Hair follicular keratinocyte (primary cell): ENCODE measurements around the gene SLC16A5. TPM values are rescaled to one million over a fixed set of nuclear protein-coding genes. Genes with fewer than 3 reads are reported as not detected.

ENCODE experiments used
- total RNA-seq: library from RNA; depleted of rRNA; stranded (reverse); fragments of >200 nt; gene quantifications from 2 replicates; pipeline ENCODE4 v1.2.3, GENCODE V29; 2015

Gene SLC16A5, protein sequence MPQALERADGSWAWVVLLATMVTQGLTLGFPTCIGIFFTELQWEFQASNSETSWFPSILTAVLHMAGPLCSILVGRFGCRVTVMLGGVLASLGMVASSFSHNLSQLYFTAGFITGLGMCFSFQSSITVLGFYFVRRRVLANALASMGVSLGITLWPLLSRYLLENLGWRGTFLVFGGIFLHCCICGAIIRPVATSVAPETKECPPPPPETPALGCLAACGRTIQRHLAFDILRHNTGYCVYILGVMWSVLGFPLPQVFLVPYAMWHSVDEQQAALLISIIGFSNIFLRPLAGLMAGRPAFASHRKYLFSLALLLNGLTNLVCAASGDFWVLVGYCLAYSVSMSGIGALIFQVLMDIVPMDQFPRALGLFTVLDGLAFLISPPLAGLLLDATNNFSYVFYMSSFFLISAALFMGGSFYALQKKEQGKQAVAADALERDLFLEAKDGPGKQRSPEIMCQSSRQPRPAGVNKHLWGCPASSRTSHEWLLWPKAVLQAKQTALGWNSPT
- 4.7 and 13.4 TPM in 2 replicates for total RNA-seq

DNA sequence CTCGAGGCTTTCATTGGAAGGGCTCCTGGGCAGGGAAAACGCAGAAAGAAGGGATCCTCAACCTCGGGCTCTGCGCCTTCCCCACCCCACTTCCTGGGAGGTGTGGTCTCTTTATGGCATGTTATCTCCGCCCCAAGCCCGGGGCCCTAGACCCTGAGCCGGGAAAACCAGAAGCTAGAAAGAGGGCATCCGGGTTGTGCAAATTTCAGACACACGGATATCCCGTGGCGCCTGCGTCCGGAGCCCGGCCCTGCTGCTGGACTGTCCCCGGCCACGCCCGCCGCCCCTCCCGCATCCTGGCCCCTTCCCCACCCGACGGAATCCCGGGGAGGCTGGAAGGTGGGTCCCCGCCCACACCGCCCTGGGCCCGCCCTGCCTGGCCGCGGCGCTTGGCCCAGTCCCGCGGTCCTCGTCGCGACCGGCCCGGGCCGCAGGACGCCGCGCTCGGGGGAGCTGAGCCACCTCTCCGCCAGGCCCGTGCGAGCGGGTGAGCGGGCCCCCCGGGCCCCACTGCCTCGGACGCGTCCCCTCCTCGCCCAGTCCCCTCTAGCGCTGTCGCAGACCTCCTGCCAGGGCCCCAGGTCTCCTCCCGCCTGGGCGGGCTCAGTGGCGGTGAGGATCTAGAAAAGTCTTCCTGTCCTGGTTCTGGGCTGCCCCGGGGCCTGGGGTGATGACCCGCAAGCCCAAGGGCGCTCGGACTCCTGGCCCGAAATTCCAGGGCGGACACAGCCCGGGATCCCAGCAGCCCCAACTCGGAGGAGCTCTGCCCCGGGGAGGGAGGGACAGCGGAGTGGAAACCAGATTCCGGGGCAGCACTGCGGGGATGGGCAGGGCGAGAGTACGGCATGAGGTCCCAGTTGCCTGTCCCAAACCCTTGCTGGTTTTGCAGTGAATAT, at the start of gene SLC16A5:
TSS of gene SLC16A5 (plus strand) at position 397 of the 896 bp plus-strand sequence. CDS start 5,683 bp downstream, outside the sequence.

DNA sequence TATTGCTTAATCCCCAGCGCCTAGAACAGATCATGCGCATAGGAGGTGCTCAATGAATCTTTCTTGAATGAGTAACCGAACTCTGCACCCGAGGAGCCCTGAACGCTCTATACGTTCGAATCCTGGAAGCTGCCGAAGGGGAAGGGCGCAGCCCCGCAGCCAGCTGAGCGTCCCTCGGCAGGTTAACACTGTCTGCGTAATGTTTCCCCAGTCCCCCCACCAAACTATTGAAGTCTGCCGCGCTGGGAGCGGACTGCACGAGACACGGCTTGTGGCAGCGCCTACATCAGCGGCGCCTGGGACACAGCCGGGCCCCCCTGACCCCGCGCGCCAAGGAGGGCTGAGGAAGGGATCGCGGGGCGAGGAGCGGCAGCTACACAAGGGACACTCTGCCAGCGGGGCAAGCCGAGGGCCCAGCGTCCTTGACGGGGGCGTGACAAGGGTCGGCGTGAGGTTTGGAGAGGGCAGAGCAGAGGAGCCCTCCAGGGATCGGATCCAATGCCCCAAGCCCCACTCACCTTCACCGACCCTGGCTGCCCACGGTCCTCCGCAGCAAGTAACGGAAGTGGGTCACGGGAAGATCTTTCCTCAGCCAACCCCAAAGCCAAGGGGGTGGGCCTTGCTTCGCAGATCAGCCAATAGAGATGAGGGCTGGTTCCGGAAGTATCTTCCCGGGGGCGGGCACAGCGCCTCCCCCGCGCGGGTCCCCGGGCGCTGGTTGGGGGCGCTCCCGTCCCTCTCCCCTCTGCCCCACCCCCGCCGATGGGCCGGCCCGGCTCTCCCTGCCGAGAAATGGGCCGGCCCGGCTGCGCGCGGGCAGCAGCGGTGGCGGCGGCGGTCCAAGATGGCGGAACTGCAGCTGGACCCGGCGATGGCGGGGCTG, 41.1 kb upstream of the SLC16A5 start, which contains the start of the genes ATP5PD and KCTD2:
TSS of gene ATP5PD (minus strand) at position 563 of the 883 bp plus-strand sequence. CDS start 4,319 bp downstream, outside the sequence.
TSS of gene KCTD2 (plus strand) at position 819 of the 883 bp plus-strand sequence. CDS start at position 845, 26 bp downstream.

DNA sequence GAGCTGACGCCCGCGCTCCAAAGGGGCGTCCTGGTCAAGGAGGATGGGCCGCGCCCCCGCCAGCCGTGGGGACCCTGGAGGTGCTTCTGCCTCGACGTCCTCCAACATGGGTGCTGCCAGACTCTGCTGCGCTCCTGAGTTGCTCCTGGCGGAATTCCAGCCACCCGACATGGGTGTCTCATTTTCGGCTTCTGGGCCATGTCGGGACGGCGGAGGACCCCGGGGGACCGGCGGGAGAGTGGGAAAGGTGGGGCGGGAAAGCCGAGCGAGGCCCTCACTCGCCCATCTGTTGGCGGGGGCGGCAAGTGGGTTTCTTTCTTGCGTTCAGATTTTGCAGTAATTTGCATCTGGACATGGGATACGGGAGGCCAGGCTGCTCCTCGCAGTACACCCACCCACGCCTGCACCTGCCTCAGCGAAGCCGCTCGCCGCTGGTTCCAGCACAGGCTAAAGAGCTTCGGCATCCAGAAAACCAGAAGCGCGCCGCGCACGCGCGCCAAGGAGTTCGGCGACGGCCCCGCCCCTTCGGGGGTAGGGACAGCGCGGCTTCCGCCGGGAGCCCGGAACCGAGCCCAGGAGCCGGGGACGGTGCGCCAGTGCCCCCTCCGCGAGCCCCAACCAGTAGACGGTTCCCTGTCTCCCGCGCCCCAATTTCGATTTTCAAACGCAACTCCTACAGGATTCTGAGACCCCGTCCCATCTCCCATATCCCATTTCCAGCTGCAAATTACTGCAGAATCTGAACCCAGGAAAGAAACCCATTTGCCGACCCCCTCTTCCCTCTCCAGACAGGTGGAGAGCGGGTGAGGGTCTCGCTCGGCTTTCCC, 21.9 kb downstream of the SLC16A5 start, which contains the start of gene ARMC7:
TSS of gene ARMC7 (plus strand) at position 563 of the 827 bp plus-strand sequence. CDS start 320 bp downstream, outside the sequence.

DNA sequence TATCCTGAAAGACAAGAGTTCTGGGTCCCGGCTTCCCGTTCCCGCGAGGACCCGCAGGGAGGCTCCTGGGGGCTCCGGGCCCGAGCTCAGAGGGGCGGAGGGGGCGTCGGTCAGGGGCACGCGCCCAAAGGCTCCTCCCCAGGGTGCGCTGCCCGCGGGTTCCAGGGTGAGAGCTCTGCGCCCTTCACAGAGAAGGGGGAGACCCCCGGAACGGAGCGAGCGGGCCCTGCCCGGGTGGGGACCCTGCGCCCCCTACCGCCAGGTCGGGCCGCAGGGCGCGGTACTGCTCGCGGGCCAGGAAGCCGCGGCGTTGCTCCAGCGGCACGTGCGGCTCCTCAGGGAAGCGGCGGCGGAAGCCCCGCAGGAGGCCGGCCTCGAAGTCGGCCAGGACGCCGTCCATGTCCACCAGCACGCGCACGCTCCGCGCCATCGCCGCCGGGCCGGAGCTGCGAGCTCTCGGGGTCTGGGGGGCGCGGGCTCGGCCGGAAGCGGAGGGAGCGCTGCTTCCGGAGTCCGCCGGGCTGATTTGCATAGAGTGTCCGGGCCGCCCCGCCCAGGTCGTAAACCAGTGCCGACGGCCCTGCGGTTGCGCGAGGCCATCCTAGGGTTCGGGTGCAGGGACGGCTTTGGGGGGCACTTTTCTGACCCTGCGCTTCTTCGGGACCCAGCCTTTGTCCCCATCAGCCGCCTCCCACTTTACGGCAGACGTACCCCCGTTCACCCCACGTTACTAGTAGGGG, 43.7 kb downstream of the SLC16A5 start, which contains the start of gene NT5C:
TSS of gene NT5C (minus strand) at position 465 of the 740 bp plus-strand sequence. CDS start at position 430, 35 bp downstream.

DNA sequence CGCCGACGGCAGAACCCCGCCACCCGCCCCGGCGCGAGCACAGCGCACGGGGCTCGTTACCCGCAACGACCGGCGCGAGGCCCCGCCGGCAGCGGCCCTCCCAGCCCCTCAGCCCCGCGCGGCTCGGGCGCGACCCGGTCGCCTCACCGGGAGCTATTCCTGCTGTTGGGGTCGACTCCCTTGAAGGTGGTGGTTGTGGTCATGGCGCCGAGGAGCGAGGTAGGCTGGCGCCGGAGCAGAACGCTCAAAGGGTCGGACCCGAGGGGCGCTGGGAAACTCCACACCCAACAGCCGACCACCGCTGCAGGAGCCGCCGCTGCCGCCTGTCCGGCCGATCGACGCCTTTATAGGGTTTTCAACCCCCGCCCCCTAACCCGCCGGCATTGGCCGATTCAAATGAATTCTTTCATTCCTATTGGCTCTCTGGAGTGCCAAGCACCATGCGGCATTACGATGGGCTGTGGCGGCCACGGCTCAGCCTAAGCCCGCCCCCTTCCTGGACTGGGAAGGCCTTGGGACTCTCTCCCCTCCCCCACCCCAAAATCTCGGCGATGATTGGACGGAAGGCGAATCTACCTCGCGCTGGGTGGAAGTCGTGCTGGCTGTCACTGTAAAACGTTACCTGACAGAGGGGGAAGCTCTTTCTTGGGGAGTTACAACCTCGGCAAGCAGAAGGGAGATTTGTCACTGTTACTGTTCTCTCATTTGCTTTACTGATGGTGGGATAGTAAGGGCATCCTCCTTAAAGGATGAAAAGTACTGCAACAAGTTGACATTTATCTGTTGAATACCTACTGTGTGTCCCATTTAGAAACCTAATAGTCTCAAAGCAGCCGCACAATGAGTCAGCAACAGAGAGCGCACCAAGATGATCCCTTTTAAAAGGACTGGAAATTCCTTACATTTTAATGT, 66.7 kb downstream of the SLC16A5 start, which contains the start of gene JPT1:
TSS of gene JPT1 (minus strand) at position 318 of the 912 bp plus-strand sequence. CDS start at position 203, 115 bp downstream.

Other genes with a start within 250 kb of the SLC16A5 start
- gene GRIN2C, start 228.1 kb upstream of the SLC16A5 start, total RNA-seq = not detected in 2 replicates
- gene FDXR, start 215.0 kb upstream of the SLC16A5 start, total RNA-seq = 34.6 and 48.0 TPM in 2 replicates
- not detected in 2 replicates for gene FADS6, start 194.3 kb upstream of the SLC16A5 start, total RNA-seq
- 0.27 and 0.70 TPM in 2 replicates for gene USH1G, start 164.7 kb upstream of the SLC16A5 start, total RNA-seq
- not detected in 2 replicates for gene OTOP2, start 163.7 kb upstream of the SLC16A5 start, total RNA-seq
- gene OTOP3, start 152.1 kb upstream of the SLC16A5 start, total RNA-seq = 0.08 and 0.27 TPM in 2 replicates
- gene HID1, start 115.2 kb upstream of the SLC16A5 start, total RNA-seq = 0.08 and 0.16 TPM in 2 replicates
- 11.9 and 20.4 TPM in 2 replicates for gene CDR2L, start 100.3 kb upstream of the SLC16A5 start, total RNA-seq
- 74.5 and 123 TPM in 2 replicates for gene MRPL58, start 75.3 kb upstream of the SLC16A5 start, total RNA-seq
- gene ATP5PD, start 41.0 kb upstream of the SLC16A5 start, total RNA-seq = 285 and 333 TPM in 2 replicates
- gene KCTD2, start 40.7 kb upstream of the SLC16A5 start, total RNA-seq = 10.4 and 13.3 TPM in 2 replicates
- 2.3 and 4.1 TPM in 2 replicates for gene ARMC7, start 22.0 kb downstream of the SLC16A5 start, total RNA-seq
- gene NT5C, start 43.8 kb downstream of the SLC16A5 start, total RNA-seq = 203 and 206 TPM in 2 replicates
- gene JPT1, start 66.6 kb downstream of the SLC16A5 start, total RNA-seq = 175 and 272 TPM in 2 replicates
- 98.9 and 112 TPM in 2 replicates for gene SUMO2, start 95.0 kb downstream of the SLC16A5 start, total RNA-seq
- gene NUP85, start 117.7 kb downstream of the SLC16A5 start, total RNA-seq = 25.8 and 38.1 TPM in 2 replicates
- gene GGA3, start 173.7 kb downstream of the SLC16A5 start, total RNA-seq = 13.3 and 23.7 TPM in 2 replicates
- gene MRPS7, start 173.9 kb downstream of the SLC16A5 start, total RNA-seq = 59.7 and 89.9 TPM in 2 replicates
- gene MIF4GD, start 183.3 kb downstream of the SLC16A5 start, total RNA-seq = 15.2 and 37.2 TPM in 2 replicates
- gene SLC25A19, start 201.5 kb downstream of the SLC16A5 start, total RNA-seq = 7.4 and 14.7 TPM in 2 replicates